C1 segment of cervical spinal cord (tissue), 14 donors: Measurements from ENCODE around the gene PDGFB.

ENCODE experiments used
- DNase-seq, 14 donors: peaks; one replicate each; lab custom pipeline; 2025; lab: John Stamatoyannopoulos, UW

Gene PDGFB

DNA sequence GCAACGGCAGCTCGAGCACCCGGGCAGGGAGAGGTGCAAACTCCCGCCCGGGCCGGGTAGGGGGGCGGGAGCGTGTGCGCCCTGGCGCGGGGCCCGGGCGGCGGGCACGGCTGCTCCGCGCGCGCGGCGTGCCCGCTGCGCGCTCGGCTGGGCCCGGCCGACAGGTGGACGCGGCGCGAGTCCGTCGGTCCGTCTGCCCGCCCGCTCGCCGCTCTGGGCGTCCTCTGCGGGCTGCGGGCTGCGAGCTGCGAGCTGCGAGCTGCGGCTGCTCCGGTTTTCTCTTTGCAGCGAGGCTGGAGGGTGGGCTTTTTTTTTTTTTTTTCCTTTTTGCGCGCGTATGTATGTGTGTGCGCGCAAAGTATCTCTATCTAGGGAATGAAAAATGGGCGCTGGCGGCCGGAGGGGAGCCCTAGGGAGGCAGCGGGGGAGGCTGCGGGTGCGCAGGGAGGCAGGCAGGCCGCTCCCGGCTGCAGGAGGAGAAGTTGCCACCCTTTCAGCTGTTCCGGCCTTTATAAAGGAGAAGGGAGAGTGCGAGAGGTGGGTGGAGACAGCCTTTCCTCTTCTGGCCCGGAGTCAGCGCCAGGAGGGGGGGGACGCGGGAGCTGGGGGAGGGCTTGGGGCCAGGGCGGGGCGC, at the start of gene PDGFB:
Gene PDGFB, minus strand, starts transcription at position 487 of the 634 bp plus-strand sequence. CDS start 1,019 bp downstream, outside the sequence.
- peak in 5 of 14 donors; percentile 24 to 50 (median 38) for DNase-seq

DNA sequence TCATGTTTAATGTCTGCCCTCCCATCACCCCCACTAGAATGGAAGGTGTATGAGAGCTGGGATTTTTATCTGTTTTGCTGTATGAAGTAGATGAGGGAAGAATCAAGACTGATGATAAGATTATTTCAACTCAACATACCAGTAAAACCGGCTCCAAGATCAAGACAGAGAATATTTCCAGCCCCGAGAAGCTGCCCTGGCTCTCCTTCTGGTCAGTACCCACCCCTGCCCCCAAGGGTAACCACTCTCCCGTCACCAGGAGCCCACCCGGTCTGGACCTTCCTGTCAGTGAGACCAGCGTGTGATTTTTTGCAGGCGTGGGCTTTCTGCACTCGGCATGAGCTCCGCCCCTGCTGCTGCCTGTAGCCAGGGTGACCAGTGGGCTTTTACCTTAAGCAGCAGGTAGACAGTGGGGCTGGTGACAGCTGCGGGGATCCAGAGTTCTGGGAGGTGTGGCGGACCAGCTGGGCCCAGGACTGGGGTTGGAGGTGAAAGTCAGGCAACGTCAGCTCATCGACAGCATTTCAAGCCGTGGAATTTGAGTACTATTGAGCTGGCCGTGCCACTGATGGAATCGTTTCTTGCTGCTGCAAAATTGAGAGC, 49.1 kb upstream of the PDGFB start:
- DNase-seq = no peak

GRCh38 chr22:39292561-39293074, 47.8 kb upstream of the PDGFB start:
- DNase-seq = peak in 9 of 14 donors; percentile 15 to 63 (median 36)

- no peak for DNase-seq
Measured at GRCh38 chr22:39292031-39292462, 47.3 kb upstream of the PDGFB start.

DNA sequence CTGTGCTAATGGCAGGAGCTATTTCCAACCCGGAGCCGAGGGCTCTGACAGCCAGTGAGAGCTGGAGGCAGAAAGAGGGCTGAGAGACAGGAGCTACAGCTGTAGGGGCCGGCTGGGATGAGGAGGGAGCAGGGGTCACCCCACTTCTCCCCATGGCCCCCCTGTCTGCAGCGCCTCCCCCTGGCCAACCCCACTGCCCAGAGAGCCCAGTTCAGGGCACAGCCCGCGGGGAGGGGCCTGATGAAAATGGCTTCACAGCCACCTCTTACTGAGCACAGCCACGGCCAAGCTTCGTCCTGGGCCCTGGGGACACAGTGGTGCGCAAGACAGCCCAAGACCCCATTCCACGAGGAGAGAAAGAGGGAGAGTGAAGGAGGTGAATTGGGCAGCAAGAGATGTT, 46.7 kb upstream of the PDGFB start:
- DNase-seq = no peak

- no peak for DNase-seq
Measured at GRCh38 chr22:39290724-39291161, 46.0 kb upstream of the PDGFB start.

DNA sequence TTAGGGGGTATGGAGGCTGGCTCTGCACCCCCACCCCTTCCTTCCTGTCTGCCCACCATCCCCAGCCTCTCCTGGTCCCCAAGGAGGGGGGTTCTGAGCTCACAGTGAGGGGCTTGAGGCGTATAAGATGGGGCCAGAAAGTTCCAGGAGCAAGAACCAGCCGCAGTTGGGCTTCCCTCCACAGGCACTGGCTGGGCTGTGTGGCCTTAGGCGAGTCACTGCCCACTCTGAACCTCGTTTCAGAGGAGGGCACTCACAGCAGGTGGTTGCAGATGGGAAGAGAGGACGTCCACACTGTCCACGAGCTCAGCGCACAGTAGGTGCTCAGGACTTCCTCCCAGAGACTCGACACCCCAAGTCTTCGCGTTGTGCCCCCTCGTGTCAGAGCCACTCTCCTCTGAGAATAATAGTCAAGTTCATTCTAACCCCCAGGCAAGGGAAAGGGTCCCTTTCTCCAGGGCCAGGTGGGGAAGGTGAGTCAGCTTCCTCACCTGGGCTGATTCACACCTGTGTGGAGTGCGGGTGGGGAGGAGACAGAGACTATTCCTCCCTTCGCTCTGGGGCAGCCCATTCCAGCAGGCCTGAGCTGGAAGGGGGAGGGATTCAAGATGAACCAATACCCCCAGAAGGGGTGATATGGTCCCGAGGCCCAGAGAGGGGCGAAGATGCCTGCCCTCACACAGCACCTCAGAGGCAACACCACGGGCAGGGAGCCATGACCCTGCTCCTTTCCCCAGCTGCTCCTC, 45.4 kb upstream of the PDGFB start:
- no peak for DNase-seq

DNA sequence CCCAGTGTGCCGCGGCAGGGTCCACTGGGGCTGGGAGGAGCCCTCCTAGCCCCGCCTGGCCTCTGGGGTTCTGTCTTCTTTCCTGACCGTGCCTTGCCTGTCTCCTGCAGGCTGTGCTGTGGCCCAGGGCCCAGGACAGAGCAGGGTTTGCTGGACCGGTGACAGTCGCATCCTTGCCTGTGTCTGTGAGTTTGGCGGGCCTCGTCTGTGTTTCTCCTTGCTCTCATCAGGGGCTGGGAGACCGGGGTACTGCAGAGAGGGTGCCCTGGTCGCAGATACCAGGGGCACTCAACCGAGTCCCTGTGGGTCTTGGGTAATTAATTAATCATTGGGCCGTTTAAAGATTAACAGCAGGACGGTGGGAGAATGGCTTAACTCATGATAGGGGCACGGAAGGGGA, 44.8 kb upstream of the PDGFB start:
- DNase-seq = no peak

- no peak for DNase-seq
Measured at GRCh38 chr22:39288135-39288898, 43.5 kb upstream of the PDGFB start.

DNA sequence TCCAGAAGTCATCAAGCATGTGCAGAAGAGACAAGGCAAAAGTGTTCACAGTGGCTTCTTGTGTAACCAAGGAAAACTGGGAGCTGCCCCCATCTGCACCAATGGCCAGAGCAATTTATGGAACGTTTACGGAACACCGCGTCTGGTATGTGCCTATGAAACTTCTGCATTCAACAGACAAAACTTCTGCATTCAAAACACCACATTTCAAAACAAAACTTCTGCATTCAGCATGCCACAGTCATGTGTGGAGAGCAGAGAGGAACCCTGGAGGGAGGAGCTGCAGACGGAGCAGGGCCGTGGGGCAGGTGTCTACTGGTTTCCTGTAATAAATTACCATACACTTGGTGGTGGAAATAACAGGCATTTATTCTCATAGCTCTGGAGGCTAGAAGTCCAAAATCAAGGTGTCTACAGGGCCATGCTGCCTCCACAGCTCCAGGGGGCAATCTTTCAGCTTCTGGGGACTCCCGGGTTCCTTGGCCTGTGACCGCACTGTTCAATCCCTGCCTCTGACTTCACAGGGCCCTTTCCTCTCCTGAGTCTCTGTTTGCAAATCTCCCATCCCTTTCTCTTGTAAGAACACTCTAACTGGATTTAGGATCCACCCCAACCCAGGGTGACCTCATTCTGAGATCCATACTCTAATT, 42.4 kb upstream of the PDGFB start:
- DNase-seq = peak in 7 of 14 donors; percentile 8 to 66 (median 42)

GRCh38 chr22:39284983-39285382, 40.2 kb upstream of the PDGFB start:
- no peak for DNase-seq

DNA sequence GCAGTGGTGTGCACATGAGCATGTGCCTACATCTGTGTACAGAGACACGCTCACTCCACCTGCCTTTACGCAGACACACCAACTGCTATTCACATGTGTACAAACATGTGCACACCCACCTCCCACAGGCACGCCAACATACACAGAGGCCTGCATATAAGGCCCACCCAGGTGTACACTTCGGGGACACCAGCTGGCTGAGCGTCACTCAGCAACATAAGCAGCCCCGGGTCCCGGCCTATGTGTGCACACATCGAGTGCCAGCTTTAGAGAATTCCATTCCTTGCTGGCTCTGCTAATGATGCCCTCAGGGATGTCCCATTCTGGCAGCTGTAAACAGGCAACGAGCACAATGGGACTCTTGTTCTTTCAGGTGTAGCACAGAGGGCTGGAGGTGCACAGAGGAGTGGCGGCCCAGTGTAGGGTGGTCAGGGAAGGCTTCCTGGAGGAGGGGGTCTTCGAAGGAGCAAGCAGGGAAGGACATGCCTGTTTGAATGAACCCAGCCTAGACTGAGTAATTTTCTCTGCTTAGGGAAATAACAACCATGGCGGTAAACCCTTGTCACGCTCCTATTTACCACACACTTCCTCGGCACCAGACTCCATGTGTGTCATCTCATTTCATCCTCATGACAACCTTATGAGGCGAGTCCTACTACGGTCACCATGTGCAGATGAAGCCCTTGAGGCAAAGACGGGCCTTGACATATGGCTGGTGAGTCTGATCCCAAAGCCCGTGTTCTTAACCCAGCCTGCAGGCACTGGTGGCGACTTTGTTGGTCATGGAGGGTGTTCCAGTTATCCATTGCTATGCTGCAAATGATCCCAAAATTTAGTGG, 39.6 kb upstream of the PDGFB start:
- DNase-seq = no peak

DNA sequence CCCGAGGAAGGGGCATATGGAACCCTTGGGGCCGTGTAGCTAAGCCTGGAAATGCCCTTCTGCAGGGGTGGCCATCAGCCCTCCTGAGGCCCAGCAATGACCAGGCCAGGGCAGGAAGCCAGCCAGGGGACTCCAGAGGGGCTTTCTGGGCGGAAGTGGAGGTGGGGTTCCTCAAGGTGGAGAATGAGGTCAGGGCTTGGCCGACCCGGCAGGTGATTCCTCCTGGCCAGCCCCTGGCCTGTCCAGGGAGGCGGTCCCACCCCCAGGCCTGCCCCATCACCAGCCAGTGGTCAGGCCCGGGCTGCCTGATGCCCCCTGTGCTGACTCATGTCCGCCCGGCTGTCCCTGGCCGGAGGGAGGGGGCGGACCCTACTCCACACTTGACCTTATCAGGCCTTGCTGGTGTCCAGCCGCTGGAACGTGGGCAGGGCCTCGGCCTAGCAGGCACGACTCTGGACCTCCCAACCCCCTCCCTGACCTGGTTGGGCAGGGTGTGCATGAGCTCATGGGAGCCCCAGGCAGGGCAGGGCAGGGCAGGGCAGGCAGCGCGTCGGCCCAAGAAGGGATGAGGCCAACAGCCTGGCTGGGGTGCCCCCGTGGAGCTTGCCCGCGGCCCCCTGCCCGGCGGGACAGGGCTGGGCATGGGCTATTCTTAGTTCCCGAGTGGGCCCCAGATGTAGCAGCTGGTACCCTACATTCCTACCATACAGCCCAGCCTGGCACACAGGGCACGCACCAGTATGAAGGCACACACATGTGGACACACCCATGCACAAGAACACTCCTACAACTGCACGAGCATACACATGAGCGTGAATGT, 38.8 kb upstream of the PDGFB start:
- DNase-seq = peak in 10 of 14 donors; percentile 14 to 72 (median 54)

DNA sequence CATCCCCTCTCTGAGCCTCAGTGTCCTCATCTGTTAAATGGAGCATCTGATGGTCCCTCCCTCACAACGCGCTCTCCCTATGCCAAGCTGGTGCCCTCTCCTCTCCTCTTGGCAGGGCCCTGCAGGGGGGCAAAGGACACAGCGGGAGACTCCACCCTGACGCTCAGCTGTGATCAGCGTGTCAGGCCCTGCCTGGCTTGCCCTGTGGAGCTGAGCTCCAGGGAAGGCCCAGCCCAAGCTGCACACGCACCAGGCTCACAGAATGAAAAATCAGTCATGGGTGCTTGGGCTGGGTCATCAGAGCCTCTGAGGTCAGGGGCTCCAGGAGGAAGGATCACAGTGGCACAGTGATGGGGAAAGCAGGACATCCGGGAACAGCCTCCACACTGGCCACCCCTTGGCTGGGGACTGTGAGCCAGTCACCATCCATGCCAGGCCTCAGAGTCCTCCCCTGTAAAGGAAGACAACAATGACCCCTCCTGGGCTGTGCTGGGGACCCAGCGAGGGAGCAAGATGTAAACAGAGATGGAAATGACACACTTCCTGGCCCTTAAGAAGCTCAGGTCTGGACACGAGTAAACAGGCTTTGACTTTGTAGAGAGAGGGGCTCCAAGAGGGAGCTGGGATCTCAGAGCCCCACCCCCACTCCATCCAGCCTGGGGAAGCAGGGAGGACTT, 38.0 kb upstream of the PDGFB start:
- DNase-seq = no peak

DNA sequence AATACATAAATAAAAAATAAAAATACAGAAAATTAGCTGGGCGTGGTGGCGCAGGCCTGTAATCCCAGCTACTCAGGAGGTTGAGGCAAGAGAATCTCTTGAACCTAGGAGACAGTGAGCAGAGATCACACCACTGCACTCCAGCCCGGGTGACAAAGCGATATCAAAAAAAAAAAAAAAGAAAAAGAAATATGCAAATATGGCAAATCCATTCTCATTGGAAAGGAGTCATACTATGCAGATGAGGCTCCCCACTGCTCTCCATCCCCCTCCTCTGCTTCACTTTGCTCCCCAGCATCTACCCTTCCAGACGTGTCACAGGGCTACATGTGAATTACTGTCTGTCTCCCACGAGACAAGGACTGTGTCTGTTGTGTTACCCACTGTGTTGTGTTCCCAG, 36.3 kb upstream of the PDGFB start:
- DNase-seq = no peak

GRCh38 chr22:39280250-39280649, 35.5 kb upstream of the PDGFB start:
- DNase-seq = no peak

GRCh38 chr22:39279170-39279850, 34.5 kb upstream of the PDGFB start:
- DNase-seq = no peak

- no peak for DNase-seq
Measured at GRCh38 chr22:39278040-39278439, 33.3 kb upstream of the PDGFB start.
